Activated naive CD8-positive, alpha-beta T cell treated with anti-CD3 and anti-CD28 coated beads, Interleukin-2, amount 50 U/mL, for 24 hours (primary cell): ENCODE data around the gene TUBA3E.
"Not testable (repeated sequence)": the region's sequence is repeated elsewhere in the genome, so short reads cannot be mapped to it uniquely, and the experiment has no call there.

Experiments
- ATAC-seq: fragments of 150-1000 bp; cut with Tn5 transposase; one replicate; pipeline ENCODE4 v1.10.0; 2021
- DNase-seq: peaks from one replicate; pipeline ENCODE4 v3.0.0; 2021
- H3K27ac Mint-ChIP-seq: one replicate; pipeline ENCODE4 v1.8.0; 2021; ENCODE audit warnings: mild to moderate bottlenecking, mixed read lengths
- H3K27me3 Mint-ChIP-seq: one replicate; pipeline ENCODE4 v1.8.0; 2021; ENCODE audit warnings: mixed read lengths
- H3K36me3 Mint-ChIP-seq: one replicate; pipeline ENCODE4 v1.8.0; 2021; ENCODE audit warnings: low read depth, mixed read lengths
- H3K4me1 Mint-ChIP-seq: one replicate; pipeline ENCODE4 v1.8.0; 2021; ENCODE audit warnings: mixed read lengths
- H3K4me3 Mint-ChIP-seq: one replicate; pipeline ENCODE4 v1.8.0; 2021; ENCODE audit warnings: mild to moderate bottlenecking, moderate library complexity, mixed read lengths
- H3K9me3 Mint-ChIP-seq: one replicate; pipeline ENCODE4 v1.8.0; 2021; ENCODE audit warnings: mixed read lengths

Gene TUBA3E

GRCh38 chr2:130185436-130185835, 12.8 kb downstream of the TUBA3E start:
- DNase-seq (no peak), ATAC-seq (no peak)
- peaks cover 11% of the 10 kb centered on the region for H3K4me1 Mint-ChIP-seq
- H3K4me3 Mint-ChIP-seq = no peak overlapping the region
- peak overlapping the region; percentile 52 for H3K27ac Mint-ChIP-seq
- peaks cover 5% of the 10 kb centered on the region for H3K36me3 Mint-ChIP-seq
- H3K9me3 Mint-ChIP-seq = no peaks in the 10 kb centered on the region
- no peaks in the 10 kb centered on the region for H3K27me3 Mint-ChIP-seq

- DNase-seq = no peak
- H3K36me3 Mint-ChIP-seq = peaks cover 6% of the 10 kb centered on the region
These were observed 14.5 kb downstream of the TUBA3E start for GRCh38 chr2:130183512-130184373.

GRCh38 chr2:130182826-130183511, 15.3 kb downstream of the TUBA3E start:
- DNase-seq, H3K9me3 Mint-ChIP-seq, ATAC-seq, H3K27me3 Mint-ChIP-seq: not testable (repeated sequence)
- Mint-ChIP-seq H3K4me1 (peaks cover 21% of the 10 kb centered on the region), H3K27ac (peak overlapping the region; percentile 84), H3K36me3 (peaks cover 10% of the 10 kb centered on the region), H3K4me3 (peak overlapping the region; percentile 83)

More at GRCh38 chr2:130183512-130184373, 14.5 kb downstream of the TUBA3E start:
- peak overlapping the region; percentile 84 for H3K27ac Mint-ChIP-seq
- no peak for ATAC-seq
- peak overlapping the region; percentile 83 for H3K4me3 Mint-ChIP-seq
- H3K9me3 Mint-ChIP-seq = no peaks in the 10 kb centered on the region
- peaks cover 16% of the 10 kb centered on the region for H3K4me1 Mint-ChIP-seq
- H3K27me3 Mint-ChIP-seq = no peaks in the 10 kb centered on the region

DNA sequence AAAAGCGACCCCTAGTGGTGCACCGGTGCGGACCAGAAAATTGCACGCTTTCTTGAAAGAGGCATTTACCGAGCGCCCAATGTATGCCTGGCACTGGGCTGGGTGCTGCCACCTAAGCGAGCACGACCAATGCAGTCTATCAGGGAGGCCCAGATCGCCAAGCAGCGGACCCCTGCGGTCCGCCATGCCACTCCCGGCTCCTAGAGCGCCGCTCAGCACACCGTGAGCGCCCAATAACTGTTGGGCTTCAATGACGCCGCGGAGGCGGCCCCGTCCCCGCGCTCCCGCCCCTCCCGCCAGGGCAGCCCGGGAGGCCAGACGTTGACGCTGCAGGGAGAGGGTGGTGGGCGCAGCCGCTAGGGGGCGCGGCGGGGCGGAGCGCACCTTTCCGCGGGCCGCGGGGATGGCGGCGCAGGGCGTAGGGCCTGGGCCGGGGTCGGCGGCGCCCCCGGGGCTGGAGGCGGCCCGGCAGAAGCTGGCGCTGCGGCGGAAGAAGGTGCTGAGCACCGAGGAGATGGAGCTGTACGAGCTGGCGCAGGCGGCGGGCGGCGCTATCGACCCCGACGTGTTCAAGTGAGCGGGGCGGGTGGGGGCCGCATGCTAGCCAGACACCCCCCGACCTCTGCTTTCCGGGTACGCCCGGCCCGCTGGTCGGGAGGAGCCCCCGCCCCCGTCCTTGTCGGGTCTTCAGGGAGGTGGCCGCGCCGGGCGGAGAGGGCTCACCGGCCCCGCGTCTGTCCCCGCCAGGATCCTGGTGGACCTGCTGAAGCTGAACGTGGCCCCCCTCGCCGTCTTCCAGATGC, 16.2 kb downstream of the TUBA3E start, which contains the start of gene MZT2B:
Gene MZT2B, plus strand, starts transcription at position 383 of the 803 bp plus-strand sequence. Its CDS starts 21 bp downstream, at position 404.
- not testable (repeated sequence) for H3K9me3 Mint-ChIP-seq, H3K27me3 Mint-ChIP-seq
- peak; percentile 92 for DNase-seq
- H3K4me3 Mint-ChIP-seq = peak within 1 kb of the TSS; percentile 93
- H3K27ac Mint-ChIP-seq = peak within 1 kb of the TSS; percentile 92
- H3K4me1 Mint-ChIP-seq = peaks cover 23% of the 10 kb centered on the region
- ATAC-seq = peak; percentile 90
- peaks cover 13% of the 10 kb centered on the region for H3K36me3 Mint-ChIP-seq

DNA sequence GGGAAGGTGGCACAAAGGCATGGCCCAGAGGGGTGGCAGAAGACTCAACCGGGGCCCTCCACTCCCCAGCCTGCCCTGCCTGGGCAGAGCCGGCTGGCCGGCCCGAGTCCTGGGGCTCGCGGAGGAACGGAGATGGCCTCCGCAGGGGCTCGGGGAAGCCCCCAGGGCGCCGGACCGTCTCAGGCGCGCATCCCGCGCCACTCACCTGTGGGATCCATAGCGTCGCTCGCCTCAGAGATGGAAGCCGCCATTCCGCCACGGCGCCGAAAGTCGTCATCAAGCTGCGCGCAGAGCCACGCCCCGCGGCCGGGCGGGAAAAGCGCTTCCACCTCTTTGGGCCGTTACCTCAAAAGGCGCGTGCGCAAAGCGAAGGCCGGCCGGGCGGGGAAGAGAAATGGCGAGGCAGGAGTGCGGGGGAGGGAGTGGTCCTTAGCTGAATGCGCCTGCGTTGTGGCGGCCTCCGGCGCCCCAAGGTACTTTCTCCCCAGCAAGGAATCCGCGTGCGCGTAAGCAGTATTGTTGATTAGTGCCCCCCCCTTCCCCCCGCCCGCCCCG, 16.8 kb downstream of the TUBA3E start, which contains the start of gene SMPD4:
Gene SMPD4, minus strand, starts transcription at position 278 of the 555 bp plus-strand sequence. CDS start 5,010 bp downstream, outside the sequence.
- Mint-ChIP-seq H3K4me1 (peaks cover 23% of the 10 kb centered on the region), H3K36me3 (peaks cover 14% of the 10 kb centered on the region), H3K4me3 (peak within 1 kb of the TSS; percentile 93), H3K9me3 (no peaks in the 10 kb centered on the region), H3K27ac (peak within 1 kb of the TSS; percentile 92), H3K27me3 (no peaks in the 10 kb centered on the region)
- ATAC-seq (peak; percentile 69), DNase-seq (peak; percentile 98)

GRCh38 chr2:130180404-130181324, 17.6 kb downstream of the TUBA3E start:
- DNase-seq, ATAC-seq, H3K27me3 Mint-ChIP-seq, H3K9me3 Mint-ChIP-seq: not testable (repeated sequence)
- Mint-ChIP-seq H3K27ac (peak overlapping the region; percentile 92), H3K4me3 (peak overlapping the region; percentile 93), H3K36me3 (peaks cover 18% of the 10 kb centered on the region), H3K4me1 (peaks cover 23% of the 10 kb centered on the region)

DNA sequence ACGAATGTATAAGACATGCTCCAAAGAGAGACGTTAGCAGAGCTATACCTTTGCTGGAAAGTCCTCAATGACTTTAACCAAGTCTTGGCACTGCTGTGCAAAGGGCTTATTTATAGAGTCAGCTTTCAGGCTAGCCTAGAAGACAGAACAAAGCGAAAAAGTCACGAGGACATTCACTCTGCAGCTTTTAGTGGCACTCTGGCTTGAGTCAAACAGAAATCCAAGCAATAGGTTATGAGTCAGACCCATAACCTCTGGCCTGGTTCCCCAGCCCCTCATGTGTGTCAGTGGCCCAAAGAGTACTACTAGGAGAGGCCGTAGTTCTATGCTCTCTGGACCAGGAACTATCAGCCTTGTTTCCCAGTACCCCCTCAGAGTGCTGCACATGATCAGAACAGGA, 23.4 kb downstream of the TUBA3E start:
- peaks cover 13% of the 10 kb centered on the region for H3K4me1 Mint-ChIP-seq
- peaks cover 34% of the 10 kb centered on the region for H3K36me3 Mint-ChIP-seq
- not testable (repeated sequence) for H3K9me3 Mint-ChIP-seq, DNase-seq, H3K4me3 Mint-ChIP-seq, H3K27ac Mint-ChIP-seq, H3K27me3 Mint-ChIP-seq
- peak; percentile 52 for ATAC-seq

GRCh38 chr2:130169896-130170295, 28.3 kb downstream of the TUBA3E start:
- H3K9me3 Mint-ChIP-seq = no peaks in the 10 kb centered on the region
- H3K36me3 Mint-ChIP-seq = peaks cover 41% of the 10 kb centered on the region
- ATAC-seq (peak; percentile 25), DNase-seq (no peak)
- H3K27ac Mint-ChIP-seq = no peak overlapping the region
- no peak overlapping the region for H3K4me3 Mint-ChIP-seq
- no peaks in the 10 kb centered on the region for H3K4me1 Mint-ChIP-seq
- no peaks in the 10 kb centered on the region for H3K27me3 Mint-ChIP-seq

- H3K9me3 Mint-ChIP-seq, H3K4me1 Mint-ChIP-seq, H3K4me3 Mint-ChIP-seq, H3K27me3 Mint-ChIP-seq, DNase-seq, H3K27ac Mint-ChIP-seq: not testable (repeated sequence)
- peaks cover 45% of the 10 kb centered on the region for H3K36me3 Mint-ChIP-seq
- ATAC-seq = peak; percentile 79
These were observed 29.1 kb downstream of the TUBA3E start for GRCh38 chr2:130169163-130169562.

- H3K4me1 Mint-ChIP-seq, DNase-seq, H3K27me3 Mint-ChIP-seq, ATAC-seq, H3K4me3 Mint-ChIP-seq, H3K27ac Mint-ChIP-seq, H3K9me3 Mint-ChIP-seq: not testable (repeated sequence)
- peaks cover 41% of the 10 kb centered on the region for H3K36me3 Mint-ChIP-seq
These were observed 31.6 kb downstream of the TUBA3E start for GRCh38 chr2:130166611-130167010.

GRCh38 chr2:130165293-130166016, 32.8 kb downstream of the TUBA3E start:
- H3K27me3 Mint-ChIP-seq = no peaks in the 10 kb centered on the region
- H3K9me3 Mint-ChIP-seq = no peaks in the 10 kb centered on the region
- H3K27ac Mint-ChIP-seq = no peak overlapping the region
- no peak for ATAC-seq
- no peak overlapping the region for H3K4me3 Mint-ChIP-seq
- DNase-seq = no peak
- no peaks in the 10 kb centered on the region for H3K4me1 Mint-ChIP-seq
- peaks cover 37% of the 10 kb centered on the region for H3K36me3 Mint-ChIP-seq

DNA sequence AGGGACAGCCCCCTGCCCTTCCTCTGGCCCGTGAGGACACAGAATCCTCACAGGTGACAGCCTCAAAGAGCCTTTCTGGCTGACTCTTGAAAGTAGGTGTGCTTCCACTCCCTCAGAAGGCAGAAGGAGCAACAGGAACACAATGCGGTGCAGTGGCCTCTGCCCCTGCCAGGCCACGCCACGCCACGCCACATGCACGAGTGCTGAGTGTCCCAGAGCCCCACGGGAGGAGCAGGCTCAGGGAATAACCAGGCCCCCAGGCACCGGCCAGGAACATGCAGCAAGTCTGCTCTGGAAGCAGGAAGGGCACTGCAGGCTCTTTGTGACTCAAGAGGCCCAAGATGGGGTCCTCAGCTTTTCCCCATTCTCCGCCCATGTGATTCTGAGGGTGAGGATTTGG, 35.3 kb downstream of the TUBA3E start:
- Mint-ChIP-seq H3K27ac (no peak overlapping the region), H3K4me1 (peaks cover 6% of the 10 kb centered on the region), H3K36me3 (peaks cover 32% of the 10 kb centered on the region), H3K4me3 (no peak overlapping the region), H3K27me3 (no peaks in the 10 kb centered on the region), H3K9me3 (no peaks in the 10 kb centered on the region)
- no peak for DNase-seq
- ATAC-seq = no peak

- H3K4me3 Mint-ChIP-seq, H3K9me3 Mint-ChIP-seq, DNase-seq, ATAC-seq, H3K27me3 Mint-ChIP-seq, H3K27ac Mint-ChIP-seq: not testable (repeated sequence)
- H3K4me1 Mint-ChIP-seq = peaks cover 11% of the 10 kb centered on the region
- peaks cover 27% of the 10 kb centered on the region for H3K36me3 Mint-ChIP-seq
These were observed 35.8 kb downstream of the TUBA3E start for GRCh38 chr2:130162486-130162885.
